ENCODE data around the gene FRAS1. TPM values are rescaled to one million over a fixed set of nuclear protein-coding genes. Genes with fewer than 3 reads are reported as not detected.
"Not testable (repeated sequence)": the region's sequence is repeated elsewhere in the genome, so short reads cannot be mapped to it uniquely, and the experiment has no call there.

FRAS1 gene
- total and polyA plus RNA-seq, 2 of the 8 experiments (the other 6 are each of a cell fraction or from before 2014, with no cell fraction given), result 38.5 to 109 TPM

GRCh38 chr4:78092350-78092749, 35.2 kb downstream of the FRAS1 start:
- H2BK15ac ChIP-seq (ENCODE audit: low read length); H4K8ac ChIP-seq (ENCODE audit: extremely low read depth, insufficient read depth, low read length); H2AFZ ChIP-seq (ENCODE audit: low read length); H3K27me3 ChIP-seq (replicated peaks in 1 of 4; ENCODE audit: control insufficient read depth in 3 of 4, extremely low read depth in 1 of 4, insufficient read depth in 3 of 4, low read length in 3 of 4); H3K23ac ChIP-seq (ENCODE audit: insufficient read length); FAIRE-seq; DNase-seq (ENCODE audit: low read depth in 1 of 2, low spot score in 2 of 2); H4K20me1 ChIP-seq (replicated peaks in 1 of 2; ENCODE audit: control insufficient read depth in 1 of 2, insufficient read depth in 2 of 2, low read length in 2 of 2); H3K4ac ChIP-seq (replicated peaks; ENCODE audit: insufficient read length, low read depth, low read length); H3K79me1 ChIP-seq (ENCODE audit: low read depth, low read length); H3K23me2 ChIP-seq (ENCODE audit: low read depth, low read length): not testable (repeated sequence)
- H4K5ac ChIP-seq (ENCODE audit: insufficient read length, low read depth, low read length), result peak overlapping the region; percentile 80
- peak overlapping the region; percentile 63 for H2BK120ac ChIP-seq (replicated peaks; ENCODE audit: low read depth, low read length)
- peak overlapping the region; percentile 93; the same call in 1 of the 2 replicates for H2AK5ac ChIP-seq (ENCODE audit: low read depth, low read length)
- peak overlapping the region; percentile 69 for H4K91ac ChIP-seq (replicated peaks; ENCODE audit: insufficient read length, low read length)
- peaks cover 5 to 14% (median 6%) of the 10 kb centered on the region in 4 experiments; a peak in 6 of 7 replicates for H3K4me1 ChIP-seq (replicated peaks in 1 of 4; ENCODE audit: control insufficient read depth in 3 of 4, insufficient read depth in 4 of 4, low read length in 3 of 4)
- H2BK5ac ChIP-seq (ENCODE audit: low read depth, low read length), result peak overlapping the region; percentile 96
- peaks cover 0 to 35% of the 10 kb centered on the region in 2 experiments; a peak in 2 of 4 replicates for H3K79me2 ChIP-seq (ENCODE audit: control insufficient read depth in 1 of 2, insufficient read depth in 2 of 2, low read length in 2 of 2)
- peak; percentile 47 for TF ChIP-seq ASH2L (IDR thresholded peaks at IDR 0.05; ENCODE audit: low read length)
- POLR2A ChIA-PET (ENCODE audit: partially characterized antibody), result interaction anchor here (0.6 to 5.4 kb wide), 11 partner anchors 12 to 375 kb away, joined by 3 to 30 read pairs (median 4); partner anchors contain the start of gene FRAS1
- peak overlapping the region; percentile 93; the same call in 1 of the 2 replicates for H2BK20ac ChIP-seq (ENCODE audit: low read length)
- peak overlapping the region; percentile 76 for H3K18ac ChIP-seq (ENCODE audit: extremely low read depth, low read length)
- H3K9ac ChIP-seq (replicated peaks in 1 of 4; ENCODE audit: extremely low read depth in 1 of 4, low read depth in 3 of 4, low read length in 3 of 4), result peak overlapping the region in 1 of 4 experiments; percentile 24; a peak in 2 of 7 replicates
- CTCF ChIA-PET (ENCODE audit: partially characterized antibody), result interaction anchor here (0.8 to 5.3 kb wide), 9 partner anchors 13 to 393 kb away, joined by 3 to 36 read pairs (median 4); no protein-coding TSS in a partner anchor
- H3K36me3 ChIP-seq (ENCODE audit: control insufficient read depth in 2 of 4, insufficient read depth in 4 of 4, low read length in 3 of 4), result peaks cover 0 to 24% (median 10%) of the 10 kb centered on the region in 4 experiments; a peak in 3 of 8 replicates
- H3K14ac ChIP-seq (ENCODE audit: insufficient read length), result peak overlapping the region; percentile 50
- peak overlapping the region; percentile 59 to 65 for H3K4me2 ChIP-seq (ENCODE audit: insufficient read depth in 1 of 2, low read depth in 2 of 2, low read length in 2 of 2)
- peaks cover 16 to 23% of the 10 kb centered on the region in 2 experiments for H3K9me3 ChIP-seq (ENCODE audit: insufficient read depth in 2 of 2, low read depth in 1 of 2, low read length in 1 of 2)
- peak overlapping the region; percentile 81 for H3K27ac ChIP-seq (ENCODE audit: low read depth, low read length)
- peak overlapping the region in 1 of 4 experiments; percentile 35; a peak in 1 of 8 replicates for H3K4me3 ChIP-seq (ENCODE audit: extremely low read depth in 1 of 4, insufficient read depth in 2 of 4, low read depth in 3 of 4, low read length in 4 of 4)
- peak overlapping the region; percentile 17 for H3K56ac ChIP-seq (replicated peaks; ENCODE audit: insufficient read length, low read depth, low read length)
- 9% methylated on average over 5 of the region's 5 CpGs; no CpG with 5 or more reads in 1 of the 2 experiments for WGBS, 2 experiments (ENCODE audit: extremely low coverage in 1 of 2, insufficient coverage in 1 of 2, insufficient read length in 1 of 2, insufficient replicate concordance in 2 of 2, low coverage in 1 of 2, low lambda C conversion rate in 2 of 2, missing lambda C conversion rate in 1 of 2)
- peak overlapping the region; percentile 97 for H2BK12ac ChIP-seq (ENCODE audit: low read depth, low read length)

Measured in H1 (cell line).